Activated T-helper 17 cell treated with anti-CD3 and anti-CD28 coated beads, Interleukin-2, amount 50 U/mL, for 72 hours (primary cell): ENCODE data around the gene CSF1R. TPM values are rescaled to one million over a fixed set of nuclear protein-coding genes. Genes with fewer than 3 reads are reported as not detected.

Source experiments
- ATAC-seq: fragments of 150-1000 bp; cut with Tn5 transposase; replicated peaks from 2 replicates; pipeline ENCODE4 v1.10.0; 2021; ENCODE audit warnings: mild to moderate bottlenecking, moderate library complexity
- H3K27ac Mint-ChIP-seq: one replicate; pipeline ENCODE4 v1.8.0; 2022; ENCODE audit warnings: mixed read lengths
- H3K27me3 Mint-ChIP-seq: one replicate; pipeline ENCODE4 v1.8.0; 2022; ENCODE audit warnings: mixed read lengths
- H3K36me3 Mint-ChIP-seq: one replicate; pipeline ENCODE4 v1.8.0; 2022; ENCODE audit warnings: low read depth, mild to moderate bottlenecking, mixed read lengths
- H3K4me1 Mint-ChIP-seq: one replicate; pipeline ENCODE4 v1.8.0; 2022; ENCODE audit warnings: mixed read lengths
- H3K4me3 Mint-ChIP-seq: one replicate; pipeline ENCODE4 v1.8.0; 2022; ENCODE audit warnings: mild to moderate bottlenecking, mixed read lengths
- H3K9me3 Mint-ChIP-seq: one replicate; pipeline ENCODE4 v1.8.0; 2022; ENCODE audit warnings: mixed read lengths
- total RNA-seq, 2 donors: library from RNA; stranded (reverse); gene quantifications; one replicate each; pipeline ENCODE4 v1.2.3, GENCODE V29; 2022

CSF1R gene
- total RNA-seq, 2 donors from 2014 or later = 0.87 to 2.8 TPM

DNA sequence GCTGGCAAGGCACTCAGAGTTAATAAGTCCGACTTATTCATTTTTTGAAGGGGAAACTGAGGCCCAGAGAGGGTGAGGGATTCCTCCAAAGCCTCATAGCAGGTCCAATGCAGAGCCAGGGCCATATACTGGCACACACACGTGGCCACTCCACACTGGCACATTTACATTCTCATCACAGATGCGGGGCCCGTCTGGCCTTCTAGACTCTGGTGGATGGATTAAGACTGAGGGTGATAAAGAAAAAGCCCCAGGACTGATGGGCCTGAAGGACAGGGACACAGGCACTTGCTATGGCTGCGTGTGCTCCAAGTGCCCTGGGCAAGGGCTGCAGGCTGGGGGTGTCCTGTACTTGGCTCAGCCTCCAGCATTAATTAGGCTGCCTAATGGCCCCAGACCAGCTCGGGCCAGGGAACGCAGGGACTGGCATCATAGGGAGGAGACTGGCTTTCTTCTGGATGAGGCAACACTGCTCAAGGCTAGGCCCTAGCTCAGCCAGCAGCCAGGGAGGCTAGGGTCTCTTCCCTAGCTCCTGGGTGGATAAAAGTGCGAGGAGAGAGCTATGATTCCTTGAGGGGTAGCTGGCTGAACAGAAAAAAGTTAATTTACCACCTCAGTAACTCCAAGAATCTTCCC is 28.5 kb upstream of the CSF1R start:
- ATAC-seq = no peak
- Mint-ChIP-seq H3K4me1 (no peaks in the 10 kb centered on the region), H3K4me3 (no peak overlapping the region), H3K9me3 (no peaks in the 10 kb centered on the region), H3K27ac (no peak overlapping the region), H3K27me3 (no peaks in the 10 kb centered on the region), H3K36me3 (no peaks in the 10 kb centered on the region)

DNA sequence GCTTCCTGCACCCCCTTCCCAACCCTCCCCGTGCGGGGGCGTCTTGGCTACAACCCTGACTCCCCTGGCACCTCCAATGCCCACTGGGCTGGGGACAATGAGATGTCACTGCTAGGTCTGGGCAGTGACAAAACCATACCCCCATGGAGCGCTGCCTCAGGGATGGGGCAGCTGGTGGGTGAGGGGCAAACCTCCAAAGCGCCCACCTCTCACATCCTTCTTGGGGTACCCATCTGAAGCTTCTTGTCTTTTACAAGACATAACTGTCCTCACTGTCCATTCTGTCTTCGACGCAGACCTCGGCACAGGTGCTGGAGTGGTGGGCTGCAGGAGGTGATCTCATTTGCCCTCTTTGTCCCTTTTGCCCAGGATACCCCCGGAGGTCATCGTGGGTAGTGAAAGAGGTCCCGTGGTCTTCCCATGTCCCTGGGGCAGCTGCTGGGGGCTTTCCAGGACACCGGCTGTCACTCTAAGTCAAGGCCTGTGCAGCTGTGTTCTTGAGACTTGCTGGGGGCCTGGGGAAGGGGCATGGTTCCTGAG is 27.8 kb upstream of the CSF1R start:
- Mint-ChIP-seq H3K27ac (no peak overlapping the region), H3K4me3 (no peak overlapping the region), H3K27me3 (no peaks in the 10 kb centered on the region), H3K36me3 (no peaks in the 10 kb centered on the region), H3K9me3 (no peaks in the 10 kb centered on the region), H3K4me1 (no peaks in the 10 kb centered on the region)
- no peak for ATAC-seq

DNA sequence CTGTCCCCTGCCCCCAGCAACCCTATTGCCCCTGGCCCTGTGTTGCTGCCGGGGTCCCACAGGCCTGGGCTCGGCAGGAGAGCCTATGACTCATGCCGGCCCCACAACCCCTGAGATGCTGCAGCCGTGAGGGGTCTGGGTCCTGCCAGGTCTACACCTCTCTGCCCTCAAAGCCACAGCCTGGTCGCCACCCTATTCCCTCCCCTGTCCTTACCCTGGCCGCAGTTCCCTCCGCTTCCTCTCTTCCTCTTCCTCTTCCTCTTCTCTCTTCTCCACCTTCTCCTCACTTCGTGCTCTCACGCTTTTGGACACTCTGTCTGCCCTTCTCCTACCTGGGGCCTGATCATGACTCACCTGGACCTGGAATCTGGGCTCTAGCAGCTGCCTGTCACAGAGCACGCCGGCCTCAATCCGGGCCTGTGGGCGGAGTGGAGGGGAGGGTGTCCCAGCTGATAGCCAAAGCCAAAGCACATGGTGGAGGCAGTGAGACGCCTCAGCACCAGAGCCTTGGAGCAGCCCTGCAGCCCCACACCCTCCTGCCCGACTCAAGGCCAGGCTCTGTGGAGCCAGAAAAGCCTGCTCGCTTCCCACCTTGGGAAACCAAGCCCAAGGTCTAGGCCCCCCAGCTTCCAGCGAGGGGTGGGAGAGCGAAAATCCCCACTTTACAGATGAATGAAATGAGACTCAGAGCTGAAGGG is 26.8 kb upstream of the CSF1R start:
- no peak overlapping the region for H3K4me3 Mint-ChIP-seq
- no peaks in the 10 kb centered on the region for H3K36me3 Mint-ChIP-seq
- H3K9me3 Mint-ChIP-seq = no peaks in the 10 kb centered on the region
- H3K27ac Mint-ChIP-seq = no peak overlapping the region
- no peaks in the 10 kb centered on the region for H3K4me1 Mint-ChIP-seq
- H3K27me3 Mint-ChIP-seq = no peaks in the 10 kb centered on the region
- no peak for ATAC-seq

DNA sequence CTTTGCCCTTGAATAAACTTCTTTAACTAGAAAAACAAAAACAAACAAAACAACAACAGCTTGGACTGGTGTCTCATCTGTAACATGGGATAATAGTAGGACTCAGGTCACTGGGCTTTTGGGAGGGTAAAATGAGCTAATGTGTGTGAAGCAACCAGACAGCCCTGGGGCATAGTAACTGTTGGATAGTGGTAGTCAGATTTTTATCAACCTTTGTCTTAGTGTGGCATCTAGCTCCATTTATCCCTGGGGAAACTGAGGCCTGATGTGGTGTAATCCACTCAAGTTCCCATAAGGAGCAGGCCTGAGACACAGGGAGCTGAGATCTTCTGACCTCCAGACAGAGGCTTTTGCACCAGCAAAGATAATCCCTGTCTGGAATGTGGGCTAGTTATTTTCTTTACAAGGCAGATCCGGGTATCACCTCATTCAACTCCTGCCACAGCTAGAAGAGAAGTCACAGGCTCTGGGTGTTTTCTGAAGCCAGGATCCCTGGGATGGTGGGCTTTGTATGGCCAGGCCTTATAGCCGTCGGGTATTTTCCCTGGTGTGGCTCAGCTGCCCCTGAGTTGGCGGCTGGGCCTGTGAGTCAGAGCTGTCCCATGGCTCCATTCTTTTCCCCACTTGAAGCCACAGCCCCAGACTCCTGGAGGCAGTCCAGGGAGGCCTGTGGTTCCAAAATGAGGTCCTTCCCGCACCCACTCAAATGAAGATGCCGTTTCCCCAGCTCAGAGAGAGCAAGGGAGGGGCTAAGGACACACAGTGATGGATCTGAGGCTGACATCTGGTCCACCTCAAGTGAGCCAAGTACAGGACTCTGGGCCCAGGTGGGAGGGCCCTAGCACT is 26.1 kb upstream of the CSF1R start:
- H3K4me3 Mint-ChIP-seq = no peak overlapping the region
- H3K4me1 Mint-ChIP-seq = no peaks in the 10 kb centered on the region
- no peaks in the 10 kb centered on the region for H3K27me3 Mint-ChIP-seq
- no peaks in the 10 kb centered on the region for H3K36me3 Mint-ChIP-seq
- H3K27ac Mint-ChIP-seq = no peak overlapping the region
- ATAC-seq = no peak
- H3K9me3 Mint-ChIP-seq = no peaks in the 10 kb centered on the region

DNA sequence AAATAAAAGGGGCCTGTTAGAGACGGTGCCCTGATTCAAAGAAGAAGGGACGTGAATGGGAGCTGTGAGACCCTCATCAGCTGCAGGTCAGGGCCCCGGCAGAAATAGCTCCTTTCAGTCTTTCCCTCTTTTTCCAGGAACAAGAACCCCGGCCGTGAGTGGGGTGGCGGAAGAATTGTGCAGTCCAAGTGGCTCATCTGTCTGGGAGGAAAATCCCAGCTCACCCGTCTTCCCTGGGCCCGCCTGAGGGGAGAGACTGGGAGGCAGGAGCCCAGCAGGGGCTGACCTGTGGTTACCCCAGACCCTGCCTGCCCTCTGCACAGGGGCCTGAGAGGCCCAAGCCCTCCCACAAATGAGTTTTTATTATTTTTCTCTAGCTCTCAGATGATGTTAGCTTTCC is 24.8 kb upstream of the CSF1R start:
- no peaks in the 10 kb centered on the region for H3K36me3 Mint-ChIP-seq
- H3K27ac Mint-ChIP-seq = no peak overlapping the region
- H3K9me3 Mint-ChIP-seq = no peaks in the 10 kb centered on the region
- no peak for ATAC-seq
- no peaks in the 10 kb centered on the region for H3K27me3 Mint-ChIP-seq
- no peak overlapping the region for H3K4me3 Mint-ChIP-seq
- H3K4me1 Mint-ChIP-seq = no peaks in the 10 kb centered on the region

DNA sequence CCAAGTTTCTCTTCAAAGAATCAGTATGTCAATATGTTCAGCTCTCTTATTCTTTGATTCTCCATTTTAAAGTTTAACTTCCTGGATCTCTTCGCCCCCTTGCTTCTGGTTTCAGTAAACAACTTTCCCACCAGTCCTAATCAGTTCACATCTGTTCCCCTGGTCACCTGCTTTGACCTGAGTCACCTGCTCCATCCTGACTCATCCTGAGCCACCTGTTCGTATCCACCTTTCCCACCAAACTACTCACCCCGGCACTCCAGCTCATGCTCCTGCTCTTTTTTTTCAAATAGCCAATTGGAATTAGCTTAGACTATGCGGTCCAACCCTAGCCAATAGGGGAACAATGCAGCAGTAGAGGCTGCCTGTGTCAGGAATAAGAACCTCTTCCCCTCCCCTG is 23.6 kb upstream of the CSF1R start:
- no peak for ATAC-seq
- Mint-ChIP-seq H3K27ac (no peak overlapping the region), H3K9me3 (no peaks in the 10 kb centered on the region), H3K36me3 (no peaks in the 10 kb centered on the region), H3K27me3 (no peaks in the 10 kb centered on the region), H3K4me1 (no peaks in the 10 kb centered on the region), H3K4me3 (no peak overlapping the region)

DNA sequence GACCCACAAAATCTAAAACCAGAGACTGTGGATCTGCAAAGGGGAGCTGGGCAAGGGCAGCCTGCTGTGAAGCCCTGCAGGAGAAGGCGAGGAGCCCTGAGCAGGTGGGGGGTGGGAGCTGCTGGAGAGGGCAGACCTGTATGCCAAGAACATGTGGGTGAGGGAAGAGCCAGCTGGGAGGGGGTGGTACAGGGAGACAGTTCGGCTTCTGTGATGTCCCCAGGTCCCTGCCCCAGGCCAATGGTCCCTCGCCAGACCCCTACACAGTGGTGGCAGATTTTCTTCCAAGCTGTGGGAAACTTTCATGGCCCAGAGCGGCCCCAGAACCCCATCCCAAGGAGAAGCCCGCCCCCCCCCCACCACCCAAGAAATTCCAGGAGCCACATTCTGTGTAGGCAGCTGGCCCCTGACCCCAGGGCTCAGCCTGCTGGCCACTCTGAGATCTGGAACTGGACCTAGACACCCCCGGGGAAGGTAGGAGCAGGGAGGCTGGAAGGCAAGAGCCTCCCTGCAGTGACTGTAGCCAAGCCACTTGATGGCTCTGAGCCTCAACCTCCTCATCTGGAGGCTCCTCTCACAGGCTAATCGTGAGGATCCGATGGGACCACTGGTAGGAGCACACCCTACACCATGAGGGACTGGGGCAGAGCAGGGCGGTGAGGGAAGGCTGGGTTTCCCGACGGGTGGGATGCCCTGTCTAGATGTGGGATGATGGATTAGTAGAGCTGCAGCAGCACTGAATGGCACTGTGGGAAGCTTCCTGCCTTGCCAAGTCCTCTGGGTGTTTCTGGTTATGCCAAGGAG is 22.6 kb upstream of the CSF1R start:
- Mint-ChIP-seq H3K27ac (no peak overlapping the region), H3K36me3 (no peaks in the 10 kb centered on the region), H3K4me1 (no peaks in the 10 kb centered on the region), H3K4me3 (no peak overlapping the region), H3K27me3 (no peaks in the 10 kb centered on the region), H3K9me3 (no peaks in the 10 kb centered on the region)
- no peak for ATAC-seq

DNA sequence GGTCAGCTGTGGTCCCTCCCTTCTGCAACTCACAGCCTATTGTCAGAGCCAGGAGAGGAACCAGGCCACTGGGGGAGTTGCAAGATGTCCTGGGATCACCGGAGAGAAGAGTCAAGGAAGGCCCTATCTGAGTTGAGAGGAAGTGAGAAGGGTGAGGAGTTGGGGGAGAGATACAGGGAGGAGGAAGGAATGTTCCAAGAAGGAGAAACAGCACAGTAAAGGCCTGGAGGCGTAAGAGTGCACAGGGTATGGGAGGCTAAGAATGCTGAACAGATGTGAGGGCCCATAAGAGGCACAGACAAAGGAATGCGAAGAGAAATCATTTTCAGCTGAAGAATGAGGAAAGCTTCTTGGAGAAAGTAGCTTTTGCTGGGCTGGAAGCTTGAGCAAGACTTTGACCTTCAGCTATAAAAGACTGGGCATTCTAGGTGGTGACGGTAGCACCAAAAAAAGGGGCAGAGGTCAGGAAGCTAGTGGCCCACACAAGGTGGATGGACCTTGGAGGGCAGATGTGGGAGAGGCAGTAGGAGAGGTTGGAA is 21.6 kb upstream of the CSF1R start:
- no peaks in the 10 kb centered on the region for H3K27me3 Mint-ChIP-seq
- no peak overlapping the region for H3K4me3 Mint-ChIP-seq
- H3K4me1 Mint-ChIP-seq = no peaks in the 10 kb centered on the region
- H3K9me3 Mint-ChIP-seq = no peaks in the 10 kb centered on the region
- no peak overlapping the region for H3K27ac Mint-ChIP-seq
- ATAC-seq = no peak
- H3K36me3 Mint-ChIP-seq = no peaks in the 10 kb centered on the region

DNA sequence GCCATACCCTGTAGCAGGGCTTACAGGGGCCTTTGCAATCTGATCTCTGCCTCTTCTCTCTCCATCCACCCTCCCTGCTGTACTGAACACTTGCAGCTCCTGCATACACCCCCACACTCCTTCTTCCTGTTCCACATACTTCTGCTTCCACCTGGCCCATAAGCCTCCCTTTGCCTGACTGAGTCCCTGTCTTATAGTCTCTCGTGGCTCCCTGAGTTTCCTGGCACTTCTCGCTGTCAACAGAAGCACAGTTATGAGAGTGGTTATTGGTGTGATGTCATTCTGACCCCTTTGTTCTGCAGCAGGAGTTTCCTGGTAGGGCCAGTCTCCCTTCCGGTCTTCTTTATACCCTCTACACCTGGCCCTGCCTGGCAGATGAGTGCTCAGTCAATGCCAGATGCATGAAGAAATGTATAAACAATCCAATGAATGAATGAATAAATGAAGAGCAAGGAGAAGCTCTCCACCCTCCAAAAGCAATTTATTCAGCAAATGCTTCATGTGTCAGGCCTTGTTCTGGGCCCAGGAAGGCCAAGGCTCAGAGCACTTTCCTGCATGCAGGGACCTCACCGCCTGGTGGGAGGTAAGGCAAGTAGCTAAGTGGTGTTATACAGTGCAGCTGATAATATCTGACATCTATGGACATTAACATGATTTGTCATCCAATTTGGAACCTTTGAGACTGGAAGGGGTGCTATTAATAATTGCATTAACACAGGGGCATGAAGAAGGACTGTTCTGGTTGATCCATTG is 20.5 kb upstream of the CSF1R start:
- no peaks in the 10 kb centered on the region for H3K4me1 Mint-ChIP-seq
- no peaks in the 10 kb centered on the region for H3K36me3 Mint-ChIP-seq
- no peak overlapping the region for H3K4me3 Mint-ChIP-seq
- no peak for ATAC-seq
- H3K27ac Mint-ChIP-seq = no peak overlapping the region
- H3K9me3 Mint-ChIP-seq = no peaks in the 10 kb centered on the region
- no peaks in the 10 kb centered on the region for H3K27me3 Mint-ChIP-seq

DNA sequence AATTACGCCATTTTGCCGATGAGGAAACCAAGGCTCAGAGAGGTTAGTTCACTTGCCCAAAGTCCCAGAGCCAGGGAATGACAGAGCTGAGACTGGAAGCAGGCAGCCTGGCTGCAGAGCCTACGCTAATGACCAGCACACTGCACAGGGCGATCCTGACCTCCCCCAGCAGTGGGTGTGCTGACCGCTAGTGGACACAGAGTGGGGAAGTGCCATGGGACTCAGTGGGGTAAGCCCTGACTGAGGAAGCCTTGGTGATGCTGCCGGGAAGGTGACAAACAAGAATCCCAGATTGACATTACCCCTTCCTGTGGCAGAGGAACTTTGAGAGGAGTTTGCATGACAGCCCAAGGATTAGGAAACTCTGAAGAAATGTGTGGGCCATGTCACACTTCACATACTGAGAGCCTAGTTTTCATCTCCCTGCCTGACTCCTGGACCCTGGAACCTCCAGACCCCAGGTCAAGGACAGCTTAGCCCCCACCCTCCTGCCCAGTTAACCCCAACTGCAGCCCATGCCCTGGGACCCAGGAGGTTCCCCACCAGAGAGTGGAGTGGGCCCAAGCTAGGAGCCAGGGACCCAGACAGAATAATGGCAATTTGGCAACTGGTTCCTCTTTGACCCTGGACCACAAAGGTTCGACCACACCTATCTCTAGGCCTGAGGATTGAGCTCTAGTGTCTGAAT is 19.7 kb upstream of the CSF1R start:
- Mint-ChIP-seq H3K36me3 (no peaks in the 10 kb centered on the region), H3K4me1 (no peaks in the 10 kb centered on the region), H3K27me3 (no peaks in the 10 kb centered on the region), H3K4me3 (no peak overlapping the region), H3K9me3 (no peaks in the 10 kb centered on the region), H3K27ac (no peak overlapping the region)
- ATAC-seq = no peak

DNA sequence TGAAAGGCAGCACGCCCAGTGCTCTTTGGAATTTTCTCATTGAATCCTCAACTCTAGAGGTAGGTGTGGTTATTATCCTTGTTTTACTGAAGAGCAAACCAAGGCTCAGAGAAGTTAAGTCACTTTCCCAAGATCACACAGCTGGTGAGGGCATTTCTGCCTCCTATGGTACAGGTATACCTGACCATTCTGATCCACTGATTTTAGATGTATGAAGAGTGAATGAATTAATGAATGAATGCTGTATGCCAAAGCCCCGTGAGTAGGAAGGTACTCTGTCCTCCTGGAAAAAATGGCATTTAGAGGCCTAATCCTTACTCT is 18.2 kb upstream of the CSF1R start:
- ATAC-seq = no peak
- Mint-ChIP-seq H3K4me1 (no peaks in the 10 kb centered on the region), H3K9me3 (no peaks in the 10 kb centered on the region), H3K27ac (no peak overlapping the region), H3K36me3 (no peaks in the 10 kb centered on the region), H3K27me3 (no peaks in the 10 kb centered on the region), H3K4me3 (no peak overlapping the region)

DNA sequence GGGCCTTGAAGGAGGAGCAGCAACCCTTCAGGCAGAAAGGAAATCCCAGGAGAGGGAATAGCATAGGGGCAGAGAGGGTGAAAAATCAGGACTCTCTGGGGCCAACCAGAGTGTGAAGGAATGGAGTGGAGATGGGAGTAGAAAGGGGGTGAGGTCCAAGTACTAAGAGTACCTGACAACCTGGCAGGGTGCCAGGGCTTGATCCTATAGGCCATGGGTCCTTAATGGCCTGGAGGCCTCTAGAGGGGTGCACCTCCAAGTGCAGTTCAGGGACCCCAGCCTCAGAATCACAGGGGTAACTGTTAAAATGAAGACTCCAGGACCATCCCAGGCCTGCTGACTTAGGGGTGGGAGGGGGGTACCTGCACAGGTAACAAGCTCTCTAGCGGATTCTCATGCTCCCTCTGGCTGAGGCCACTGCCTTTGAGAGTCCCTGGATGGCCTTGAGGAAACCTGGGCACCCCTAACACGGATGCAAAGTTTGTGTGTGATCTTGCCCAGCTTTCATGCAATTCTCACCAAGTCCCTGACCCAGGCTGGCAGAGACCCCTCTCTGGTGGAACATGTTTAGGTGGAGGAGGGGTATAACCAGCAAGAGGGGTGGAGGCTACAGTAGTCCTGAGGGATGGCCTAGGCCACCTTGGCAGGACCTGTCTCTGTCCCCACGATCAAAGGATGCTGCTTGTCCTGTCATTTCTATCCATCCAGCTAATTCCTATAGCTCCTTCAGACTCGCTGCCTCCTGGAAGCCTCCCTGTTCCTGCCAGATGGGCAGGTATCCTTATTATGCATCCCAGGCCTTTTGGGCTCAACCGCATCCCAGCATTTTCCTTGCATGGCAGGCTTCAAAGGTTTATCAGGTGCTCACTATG is 17.6 kb upstream of the CSF1R start:
- no peak overlapping the region for H3K27ac Mint-ChIP-seq
- no peak overlapping the region for H3K4me3 Mint-ChIP-seq
- no peak for ATAC-seq

More for the DNA sequence above, 17.6 kb upstream of the CSF1R start:
- H3K27me3 Mint-ChIP-seq = no peaks in the 10 kb centered on the region
- no peaks in the 10 kb centered on the region for H3K9me3 Mint-ChIP-seq
- H3K36me3 Mint-ChIP-seq = no peaks in the 10 kb centered on the region
- no peaks in the 10 kb centered on the region for H3K4me1 Mint-ChIP-seq
